Activated effector memory CD4-positive, alpha-beta T cell treated with Interleukin-2 at 50 U/mL for 16 hours (primary cell): ENCODE data around the gene SNTG2.

ENCODE experiments used
- DNase-seq: peaks from one replicate; pipeline ENCODE4 v3.0.0-alpha.2; 2020

Gene SNTG2

DNA sequence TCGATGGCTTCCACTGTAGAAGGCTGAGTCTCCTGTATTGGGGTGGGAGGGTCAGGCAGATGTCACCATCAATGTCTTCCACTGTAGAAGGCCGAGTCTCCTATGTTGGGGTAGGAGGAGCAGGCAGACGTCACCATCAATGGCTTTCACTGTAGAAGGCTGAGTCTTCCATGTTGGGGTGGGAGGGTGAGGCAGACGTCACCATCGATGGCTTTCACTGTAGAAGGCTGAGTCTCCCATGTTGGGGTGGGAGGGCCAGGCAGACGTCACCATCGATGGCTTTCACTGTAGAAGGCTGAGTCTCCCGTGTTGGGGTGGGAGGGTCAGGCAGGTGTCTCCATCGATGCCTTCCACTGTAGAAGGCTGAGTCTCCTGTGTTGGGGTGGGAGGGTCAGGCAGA, 345.1 kb downstream of the SNTG2 start:
- DNase-seq: no peak

DNA sequence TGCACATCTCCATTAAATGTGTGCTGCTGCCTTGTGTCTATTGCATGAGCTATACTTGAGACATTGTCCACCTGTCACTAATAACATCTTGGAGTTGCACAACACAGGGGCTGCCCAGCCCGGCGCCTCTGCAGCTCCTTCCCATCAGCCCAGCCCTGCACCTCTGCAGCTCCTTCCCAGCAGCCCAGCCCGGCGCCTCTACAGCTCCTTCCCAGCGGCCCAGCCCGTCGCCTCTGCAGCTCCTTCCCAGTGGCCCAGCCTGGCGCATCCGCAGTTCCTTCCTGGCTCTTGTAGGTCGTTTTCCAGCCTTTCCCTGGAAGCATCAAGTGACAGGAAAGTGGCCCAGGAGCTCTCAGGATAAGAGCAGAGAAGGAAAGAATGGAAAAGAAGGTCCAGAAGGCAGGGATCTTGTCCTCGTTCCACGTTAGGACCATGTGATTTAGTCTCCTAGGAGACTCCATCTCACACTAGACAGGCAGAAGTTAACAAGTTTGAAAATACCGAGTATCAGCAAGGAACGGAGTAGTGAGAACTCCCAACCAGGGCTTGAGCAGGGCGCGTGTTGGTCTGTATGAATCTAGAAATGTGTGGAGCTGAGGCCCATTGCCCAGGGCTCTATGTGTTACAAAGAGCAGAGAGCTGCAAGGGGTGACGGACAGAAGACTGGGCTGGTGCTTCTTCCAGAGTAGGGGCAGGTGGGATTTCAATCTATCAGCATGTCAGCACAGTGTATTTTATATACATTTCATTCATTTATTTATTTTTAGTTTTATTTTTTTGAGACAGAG, 346.9 kb downstream of the SNTG2 start:
- no peak for DNase-seq

DNA sequence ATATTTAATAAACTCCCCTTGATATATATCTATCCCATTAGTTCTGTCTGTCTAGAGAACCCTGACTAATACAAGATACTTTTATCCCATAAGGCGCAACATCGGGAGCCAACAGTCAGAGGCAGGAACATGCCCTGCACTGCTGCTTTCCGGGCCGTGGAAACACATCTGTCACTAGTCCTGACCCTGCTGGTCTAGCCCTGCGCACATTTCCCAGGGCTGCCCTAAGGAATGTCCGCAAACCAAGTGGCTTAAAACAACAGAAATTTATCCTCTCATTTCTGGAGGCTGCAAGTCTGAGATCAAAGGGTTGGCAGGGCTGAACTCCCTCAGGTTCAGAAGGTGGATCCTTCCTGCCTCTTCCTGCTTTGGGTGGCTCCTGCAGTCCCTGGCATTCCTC, 348.4 kb downstream of the SNTG2 start:
- DNase-seq: no peak

DNA sequence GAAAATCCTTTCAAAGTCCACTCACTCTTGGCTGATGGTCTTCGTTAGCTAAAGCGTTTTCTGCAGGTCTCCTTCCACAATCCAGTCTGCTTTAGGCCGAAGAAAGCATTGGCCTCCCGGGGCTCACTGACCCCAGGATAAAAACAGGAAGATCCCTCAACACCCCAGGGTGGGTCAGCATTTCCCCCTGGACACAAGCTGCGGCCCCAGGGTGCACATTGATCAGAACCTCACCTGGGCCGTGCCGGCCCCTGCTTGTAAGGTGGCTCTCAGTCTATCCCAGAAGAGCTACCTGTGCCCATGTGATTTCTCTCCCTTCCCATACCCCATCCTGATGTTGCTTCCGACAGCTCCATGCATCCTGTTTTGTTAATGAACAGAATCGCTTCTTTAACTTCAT, 349.6 kb downstream of the SNTG2 start:
- DNase-seq: no peak

DNA sequence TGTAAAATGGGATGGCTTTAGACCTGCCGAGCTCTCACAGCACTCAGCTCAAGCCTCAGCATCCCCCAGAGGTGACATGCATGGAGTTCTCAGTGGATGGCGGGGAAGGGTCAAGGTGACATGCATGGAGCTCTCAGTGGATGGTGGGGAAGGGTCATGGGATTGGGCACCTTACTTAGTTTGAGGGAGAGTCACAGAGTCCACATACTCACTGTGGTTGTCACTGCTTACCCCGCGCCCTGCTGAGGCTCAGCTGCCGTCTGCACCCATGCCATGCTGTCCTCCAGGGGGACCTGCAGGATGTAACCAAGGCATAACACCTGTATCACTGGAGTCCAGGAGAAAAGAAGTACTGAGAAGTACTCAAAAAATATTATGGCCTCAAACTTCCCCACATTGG, 350.4 kb downstream of the SNTG2 start:
- DNase-seq: no peak

DNA sequence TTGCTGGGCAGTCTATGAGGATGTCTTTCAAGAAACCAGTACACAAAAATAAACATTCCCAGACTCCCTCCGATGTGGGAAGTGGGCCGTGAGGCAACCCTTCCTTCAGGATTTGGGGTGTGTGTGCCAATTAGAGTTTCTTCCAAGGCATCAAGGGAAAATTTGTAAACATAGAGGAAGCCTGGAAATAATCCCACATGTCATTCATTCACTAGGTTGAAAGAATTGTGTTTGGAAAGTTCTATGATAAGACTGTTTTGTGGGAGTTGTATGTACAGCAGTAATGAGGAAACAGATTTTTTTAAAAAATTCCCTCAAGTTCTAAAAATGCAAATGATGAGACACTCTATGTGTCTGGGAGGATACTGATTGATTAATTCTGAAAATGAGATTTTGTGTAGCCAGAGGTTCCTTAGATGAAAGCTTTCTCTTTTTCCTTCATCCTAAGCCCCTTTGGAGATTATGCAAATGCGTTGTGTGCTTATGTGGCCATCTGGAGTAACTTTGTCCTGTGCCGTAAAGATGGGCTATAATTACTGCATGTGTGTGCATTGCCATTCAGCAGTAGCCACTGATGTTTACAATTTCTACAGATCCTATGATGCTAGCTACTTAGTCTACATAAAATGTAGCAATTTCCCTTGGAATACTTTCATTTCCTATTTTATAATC, 354.8 kb downstream of the SNTG2 start:
- DNase-seq: no peak

DNA sequence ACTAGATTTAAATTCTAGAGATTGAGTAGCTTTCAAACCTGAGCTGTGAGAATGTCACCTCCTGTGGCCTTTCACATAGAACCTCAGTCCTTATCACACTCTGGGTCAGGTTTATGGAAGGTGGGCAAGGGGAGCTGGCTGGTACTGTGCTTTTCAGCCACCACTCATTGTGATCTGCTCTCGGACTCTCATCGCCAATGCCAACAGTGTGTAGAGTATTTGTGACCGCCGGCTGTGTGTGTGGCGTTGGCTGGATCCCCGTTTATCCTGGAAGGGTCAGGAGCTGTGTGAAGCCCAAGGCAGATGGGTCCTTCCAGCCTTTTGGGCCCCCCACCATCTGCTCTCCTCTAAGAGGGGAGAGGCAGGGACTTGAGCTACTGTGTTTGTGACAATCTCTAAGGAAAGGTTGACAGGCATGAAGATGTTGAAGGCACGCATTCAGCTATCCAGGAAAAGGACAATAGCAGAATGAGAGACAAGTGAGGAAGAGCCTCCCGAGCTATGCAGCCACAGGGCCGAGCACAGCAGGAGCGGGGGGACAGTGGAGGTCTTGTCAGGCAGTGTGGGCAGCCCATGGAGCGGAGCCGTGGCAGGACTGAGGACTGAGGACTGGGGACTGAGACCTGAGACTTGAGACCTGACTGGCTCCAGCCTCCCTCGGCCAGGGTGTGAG, 355.5 kb downstream of the SNTG2 start:
- DNase-seq: no peak

DNA sequence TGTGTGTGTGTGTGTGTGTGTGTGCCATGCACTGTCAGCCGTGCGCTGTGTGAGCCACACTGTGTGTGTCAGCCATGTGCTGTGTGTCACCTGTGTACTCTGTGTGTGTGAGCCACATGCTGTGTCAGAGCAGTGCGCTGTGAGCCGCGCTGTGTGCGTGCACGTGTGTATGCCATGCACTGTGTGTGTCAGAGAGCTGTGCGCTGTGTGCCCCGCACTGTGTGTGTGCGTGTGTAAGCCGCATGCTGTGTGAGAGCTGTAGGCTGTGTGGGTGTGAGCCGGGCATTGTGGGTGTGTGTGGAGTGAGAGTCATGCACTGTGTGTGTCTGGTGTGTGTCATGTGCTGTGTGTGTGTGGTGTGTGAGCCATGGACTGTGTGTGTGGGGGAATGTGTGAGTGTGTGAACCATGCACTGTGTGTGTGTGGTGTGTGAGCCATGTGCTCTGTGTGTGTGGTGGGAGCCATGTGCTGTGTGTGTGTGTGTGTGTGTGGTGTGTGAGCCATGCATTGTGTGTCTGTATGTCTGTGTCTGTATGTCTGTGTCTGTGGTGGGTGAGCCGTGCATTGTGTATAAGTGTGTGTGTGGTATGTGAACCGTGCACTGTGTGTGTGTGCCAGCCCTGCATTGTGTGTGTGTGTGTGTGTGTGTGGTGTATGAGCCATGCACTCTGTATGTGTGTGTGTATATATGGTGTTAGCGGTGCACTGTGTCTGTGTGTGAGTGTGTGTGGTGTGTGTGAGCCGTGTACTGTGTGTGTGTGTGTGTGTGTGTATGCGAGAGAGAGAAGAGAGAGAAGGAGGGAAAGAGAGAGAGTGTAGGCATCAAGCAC, 356.3 kb downstream of the SNTG2 start:
- DNase-seq: no peak

DNA sequence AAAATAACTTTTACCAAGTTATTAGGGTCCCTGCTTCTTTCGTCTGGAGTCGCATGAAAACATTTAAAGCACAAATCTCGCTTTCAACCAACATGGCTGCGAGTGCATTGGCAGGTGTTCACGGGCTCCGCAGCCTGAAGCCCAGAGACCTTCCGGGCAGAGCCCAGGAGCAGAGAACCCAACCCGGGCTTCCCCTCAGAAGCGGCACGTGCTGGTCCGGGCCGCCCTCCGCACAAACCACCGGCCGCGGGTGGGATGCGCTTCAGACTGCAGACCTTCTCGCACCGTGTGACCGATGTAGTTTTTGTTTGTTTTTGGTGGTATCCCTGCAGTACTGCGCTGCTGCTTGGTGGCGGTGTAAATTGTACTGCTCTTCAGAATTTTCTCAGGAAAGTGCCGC, 357.0 kb downstream of the SNTG2 start:
- DNase-seq: no peak

DNA sequence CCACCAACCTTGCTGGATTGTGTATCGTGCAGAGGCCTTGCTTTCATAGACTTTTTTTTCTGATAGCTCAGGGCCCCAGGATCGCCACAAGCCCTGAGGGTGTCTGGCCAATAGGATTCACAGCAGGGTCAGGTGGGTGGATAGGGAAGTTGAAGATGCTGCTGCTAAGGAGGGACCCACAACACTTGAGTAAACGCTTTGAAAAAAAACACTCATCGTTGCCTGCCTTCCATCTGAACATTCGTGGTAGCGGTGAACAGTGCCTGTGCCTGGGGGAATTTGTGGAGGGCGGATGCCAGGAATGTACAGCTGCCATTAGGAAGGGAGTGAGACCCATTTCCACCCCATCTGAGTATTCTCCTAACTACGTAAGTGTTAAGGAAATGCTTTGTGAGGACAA, 358.0 kb downstream of the SNTG2 start:
- no peak for DNase-seq

DNA sequence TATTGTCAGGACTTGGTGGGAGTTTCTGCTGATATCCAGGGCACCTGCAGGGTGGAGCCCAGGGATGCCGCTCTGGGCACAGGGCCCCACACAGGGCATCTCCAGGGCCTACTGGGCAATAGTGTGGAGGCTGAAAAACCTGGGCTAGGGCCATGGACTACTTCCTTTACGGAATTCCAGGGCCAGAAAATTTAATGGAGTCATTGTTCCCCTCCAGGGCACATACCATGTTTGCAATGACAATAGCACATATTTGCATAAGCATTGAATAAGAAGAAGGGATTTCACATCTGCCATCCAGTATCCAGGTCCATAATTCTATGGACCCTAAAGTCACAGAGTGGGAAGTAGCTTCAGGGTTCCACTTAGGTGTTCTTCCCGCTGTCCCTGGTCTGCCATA, 358.9 kb downstream of the SNTG2 start:
- DNase-seq: no peak

DNA sequence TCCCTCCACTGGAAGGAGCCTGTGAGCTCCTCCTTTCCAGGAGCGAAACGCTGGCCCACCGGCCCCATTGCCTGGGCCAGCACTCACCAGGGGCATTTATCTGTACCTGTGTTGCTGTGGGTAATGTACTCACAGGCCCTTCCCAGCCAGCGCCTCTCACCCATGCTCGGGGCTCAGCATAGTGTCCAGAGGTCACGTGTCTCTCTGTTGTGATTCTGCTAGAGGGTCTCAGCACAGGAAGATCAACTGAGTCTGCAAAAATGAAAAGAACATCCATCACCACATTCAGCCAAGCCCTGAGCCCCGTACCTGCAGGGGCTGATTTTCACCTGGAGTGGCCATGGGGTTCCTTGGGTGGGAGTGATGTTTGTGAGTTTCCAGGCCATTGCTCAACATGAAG, 359.6 kb downstream of the SNTG2 start:
- DNase-seq: no peak

DNA sequence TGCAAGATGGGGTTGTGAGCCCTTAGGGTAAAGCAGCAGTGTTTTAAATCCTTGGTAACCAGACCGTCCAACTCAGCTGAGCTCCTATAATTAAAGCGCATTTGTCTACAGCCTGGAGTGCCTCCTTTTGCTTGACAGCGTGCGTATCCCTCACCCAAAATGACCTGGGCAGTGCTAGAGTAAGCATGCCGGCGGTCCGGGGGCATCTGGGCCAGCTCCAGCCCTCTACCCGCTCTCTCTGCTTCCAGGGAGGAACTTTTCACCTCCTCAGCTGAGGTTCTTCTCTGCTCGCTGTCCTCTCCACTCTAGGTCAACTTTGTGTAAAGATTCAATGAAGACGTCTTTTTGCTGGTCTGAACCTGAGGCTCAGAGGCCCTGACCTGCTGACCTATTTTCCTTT, 360.2 kb downstream of the SNTG2 start:
- DNase-seq: no peak

DNA sequence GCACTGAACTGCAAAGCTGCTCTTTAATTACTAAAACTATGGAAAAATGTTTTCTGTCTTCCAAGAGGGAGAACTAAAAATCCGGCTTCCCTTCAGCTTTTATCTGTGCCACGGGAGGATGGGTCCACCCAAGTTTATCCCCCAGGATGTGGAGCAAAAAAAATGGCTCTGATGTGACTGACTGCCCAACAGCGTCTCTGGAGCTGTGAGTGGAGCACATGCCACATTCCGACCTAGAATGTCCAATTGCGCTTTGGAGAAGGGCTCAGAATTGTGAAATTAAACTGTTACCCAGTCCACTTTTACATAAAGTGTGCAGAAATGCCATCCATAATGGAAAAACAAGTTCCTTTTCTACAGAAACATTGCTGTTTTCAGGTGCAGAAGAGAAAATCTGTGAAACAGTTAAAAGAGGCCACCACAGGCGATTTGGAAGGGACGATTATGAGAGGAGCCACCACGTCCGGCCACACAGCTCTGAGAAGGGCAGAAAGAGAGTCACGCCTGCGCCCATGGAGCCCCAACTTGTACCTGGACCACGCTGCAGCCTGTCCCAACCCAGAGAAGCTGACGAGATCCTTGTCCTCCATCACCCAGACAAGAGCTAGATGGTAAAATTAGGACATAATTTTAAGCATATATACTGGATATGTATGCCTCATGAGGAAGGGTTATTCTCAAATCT, 362.7 kb downstream of the SNTG2 start:
- no peak for DNase-seq

DNA sequence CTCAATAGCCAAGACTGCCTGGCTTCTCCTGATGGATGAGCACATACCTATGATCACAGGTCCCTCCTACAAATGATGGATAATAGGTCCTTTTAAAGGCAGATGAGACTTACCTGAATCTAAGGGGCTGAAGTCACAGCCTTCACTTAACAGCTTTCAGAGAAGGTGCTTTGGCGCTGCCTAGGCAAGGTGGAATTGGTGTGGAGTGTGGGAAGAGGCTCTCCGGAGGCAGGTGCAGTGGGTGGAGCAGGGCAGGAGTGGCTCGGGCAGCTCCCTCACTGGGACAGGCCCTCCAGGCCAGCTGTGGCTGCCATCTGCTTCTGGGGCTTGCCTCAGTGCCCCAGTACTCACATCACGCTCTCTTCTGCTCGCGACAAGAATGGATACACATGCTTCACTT, 363.6 kb downstream of the SNTG2 start:
- no peak for DNase-seq

DNA sequence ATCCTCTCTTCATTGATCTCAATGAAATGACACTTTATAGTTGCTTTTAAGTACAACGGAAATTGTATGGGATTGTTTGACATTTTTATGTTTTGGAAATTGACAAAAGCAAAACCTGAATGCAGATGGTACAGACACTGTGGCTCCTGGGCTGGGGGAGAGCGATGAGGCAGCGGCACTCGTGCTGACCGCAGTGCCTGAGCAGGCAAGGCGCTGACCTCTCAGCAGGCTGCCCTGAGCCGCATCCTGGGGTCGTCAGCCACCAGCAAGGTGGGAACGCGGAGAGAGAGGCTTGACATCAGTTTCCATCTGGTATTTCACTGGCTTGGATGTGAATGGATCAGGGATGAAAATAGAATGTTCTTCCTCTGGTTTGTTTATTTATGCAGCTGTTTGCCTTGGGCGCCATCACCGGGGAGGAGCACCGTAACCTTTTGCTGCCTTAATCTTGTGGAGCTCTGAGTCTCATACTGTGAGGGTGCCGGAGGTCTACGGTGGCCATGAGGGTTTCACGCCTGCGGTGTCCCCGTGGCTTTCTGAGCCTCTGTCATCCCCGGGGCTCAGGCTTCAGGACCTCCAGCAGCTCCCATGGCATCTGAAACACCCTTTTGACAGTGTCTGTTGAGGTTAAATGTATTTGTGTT, 367.8 kb downstream of the SNTG2 start:
- no peak for DNase-seq

DNA sequence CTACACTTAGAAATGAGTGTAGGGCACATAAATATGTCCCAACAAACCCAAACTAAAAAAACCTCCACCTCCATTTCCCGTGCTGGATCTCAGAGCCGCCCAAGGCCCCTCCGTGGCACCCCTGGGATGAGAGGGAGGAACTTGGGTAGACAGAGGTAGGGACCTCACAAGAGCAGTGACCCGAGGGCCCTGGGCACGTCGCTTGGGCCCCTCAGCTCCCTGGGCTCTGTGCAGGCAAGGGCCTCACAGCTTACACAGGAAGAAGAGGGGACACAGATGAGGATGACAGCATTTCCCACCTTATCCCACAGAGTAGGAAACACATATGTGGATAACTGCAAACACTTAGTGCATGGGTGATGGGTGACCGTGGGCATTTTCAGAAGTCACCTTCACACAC, 368.7 kb downstream of the SNTG2 start:
- no peak for DNase-seq

DNA sequence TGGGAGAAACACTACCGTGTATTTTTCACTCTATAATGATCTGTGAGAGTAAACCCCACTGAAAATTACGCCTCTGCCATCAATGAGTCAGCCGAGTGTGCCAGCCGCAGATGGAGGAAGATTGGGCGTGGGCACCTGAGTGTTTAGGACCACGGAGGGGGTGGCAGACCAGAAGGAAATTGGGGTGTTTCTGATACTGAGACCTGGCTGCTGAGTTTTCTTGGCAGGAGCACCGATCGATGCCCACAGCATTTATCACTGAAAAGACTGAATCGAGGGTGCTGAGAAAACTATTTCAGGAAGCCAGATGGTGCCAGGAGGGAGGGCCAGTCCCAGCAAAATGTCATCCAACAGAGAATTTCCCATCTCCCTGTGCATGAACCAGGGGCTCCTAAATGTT, 370.7 kb downstream of the SNTG2 start:
- no peak for DNase-seq

DNA sequence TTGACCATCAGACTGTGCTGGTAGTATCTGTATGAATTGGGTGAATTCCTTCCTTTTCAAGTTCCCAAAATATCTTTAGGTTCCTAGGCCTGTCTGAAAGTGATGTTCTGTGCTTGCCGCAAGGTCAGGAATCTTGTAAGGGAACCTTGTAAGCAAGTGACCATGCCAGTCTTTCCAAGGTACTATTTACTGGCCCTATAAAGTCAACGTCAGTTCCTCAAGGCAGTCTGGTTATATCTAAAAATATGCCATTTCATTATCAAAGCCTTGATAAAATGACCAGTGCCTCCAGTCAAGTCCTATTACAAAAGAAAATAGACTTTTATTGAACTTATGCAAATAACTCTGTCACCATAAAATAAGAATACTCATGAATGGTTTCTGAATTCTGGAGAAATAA, 374.2 kb downstream of the SNTG2 start:
- DNase-seq: no peak

DNA sequence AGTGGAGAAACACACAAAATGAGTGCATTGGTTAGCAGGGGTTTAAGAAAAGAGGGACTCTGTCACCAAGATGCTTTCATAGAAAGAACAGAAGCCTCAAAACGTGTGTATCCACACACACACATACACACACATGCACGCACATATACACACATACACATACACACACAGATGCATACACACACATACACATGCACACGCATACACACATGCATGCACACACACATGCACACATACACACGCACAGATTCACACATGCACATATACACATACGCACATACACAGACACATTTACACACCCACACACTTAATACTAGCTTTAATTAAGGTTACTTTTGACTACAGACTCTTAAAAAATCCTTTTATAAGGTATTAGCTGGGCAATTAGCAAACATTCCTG, 378.0 kb downstream of the SNTG2 start:
- DNase-seq: no peak

DNA sequence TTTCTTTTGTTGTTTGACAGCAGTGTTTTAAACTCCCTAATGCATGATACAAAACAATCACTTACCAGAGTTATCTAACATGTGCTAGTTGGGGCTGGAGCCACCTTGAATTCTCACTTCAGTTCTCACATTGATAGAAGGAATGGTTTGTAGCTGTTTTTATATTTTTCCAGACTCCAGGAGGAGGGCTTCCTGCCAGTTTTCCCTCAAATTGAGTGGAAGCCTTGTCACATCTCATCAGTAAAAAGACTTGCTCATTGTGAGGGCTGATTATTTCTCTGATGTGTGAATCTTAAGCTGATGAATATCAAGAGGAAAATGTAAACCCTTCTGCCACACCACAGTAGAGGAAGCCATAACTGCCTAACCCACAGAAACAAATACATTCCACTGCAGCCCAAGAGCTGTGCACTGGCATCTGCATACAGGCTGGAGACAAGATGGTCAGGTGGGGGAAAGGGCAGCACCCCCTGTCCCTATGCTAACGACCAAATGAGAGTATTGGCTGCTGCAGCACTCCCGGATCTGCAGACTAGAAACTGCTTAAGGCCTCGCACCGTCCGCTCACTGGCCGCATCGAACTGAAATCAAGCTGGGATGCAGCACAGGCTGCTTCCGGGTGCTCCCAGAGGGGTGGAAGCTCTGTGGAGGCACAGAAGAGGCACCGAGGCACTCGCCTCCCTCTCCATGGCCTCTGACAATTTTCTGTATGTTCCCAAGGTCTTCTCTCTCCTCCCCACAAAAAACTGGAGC, 388.9 kb downstream of the SNTG2 start:
- no peak for DNase-seq

DNA sequence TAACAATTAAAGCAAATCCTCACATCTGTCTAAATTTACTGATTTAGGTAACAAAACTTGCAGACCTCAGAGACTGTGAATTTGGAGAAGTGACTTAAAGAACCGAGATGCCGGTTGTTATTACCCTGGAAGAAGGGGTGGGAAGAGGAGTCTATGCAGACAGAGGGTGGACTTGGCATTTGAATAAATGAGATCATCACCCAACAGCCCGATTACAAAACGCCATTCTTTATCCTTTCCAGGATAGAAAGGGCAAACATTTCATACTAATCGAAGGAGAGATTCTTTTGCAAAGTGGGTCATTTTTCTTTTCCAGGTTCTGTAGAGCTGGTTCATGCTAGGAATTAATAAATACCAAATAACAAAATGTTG, 389.5 kb downstream of the SNTG2 start:
- DNase-seq: no peak
